ENCODE data around the gene EPHB1.
"Not testable (repeated sequence)": the region's sequence is repeated elsewhere in the genome, so short reads cannot be mapped to it uniquely, and the experiment has no call there.

The EPHB1 gene

GRCh38 chr3:135215516-135215915, 420.5 kb downstream of the EPHB1 start:
- no peak for DNase-seq (ENCODE audit: low spot score)

GRCh38 chr3:135216659-135217058, 421.6 kb downstream of the EPHB1 start:
- no peak for DNase-seq (ENCODE audit: low spot score)

GRCh38 chr3:135217730-135218129, 422.7 kb downstream of the EPHB1 start:
- no peak for DNase-seq (ENCODE audit: low spot score)

GRCh38 chr3:135218304-135218703, 423.2 kb downstream of the EPHB1 start:
- no peak for DNase-seq (ENCODE audit: low spot score)

- DNase-seq (ENCODE audit: low spot score): no peak
These were observed 423.7 kb downstream of the EPHB1 start for GRCh38 chr3:135218782-135219181.

- no peak for DNase-seq (ENCODE audit: low spot score)
These were observed 429.8 kb downstream of the EPHB1 start for GRCh38 chr3:135224815-135225362.

- DNase-seq (ENCODE audit: low spot score): no peak
These were observed 431.0 kb downstream of the EPHB1 start for GRCh38 chr3:135226057-135226456.

- DNase-seq (ENCODE audit: low spot score): no peak
These were observed 433.1 kb downstream of the EPHB1 start for GRCh38 chr3:135228201-135228600.

GRCh38 chr3:135229018-135229495, 434.0 kb downstream of the EPHB1 start:
- no peak for DNase-seq (ENCODE audit: low spot score)

GRCh38 chr3:135231737-135232136, 436.7 kb downstream of the EPHB1 start:
- no peak for DNase-seq (ENCODE audit: low spot score)

- DNase-seq (ENCODE audit: low spot score): no peak
These were observed 437.2 kb downstream of the EPHB1 start for GRCh38 chr3:135232226-135232625.

GRCh38 chr3:135233476-135233875, 438.4 kb downstream of the EPHB1 start:
- DNase-seq (ENCODE audit: low spot score): not testable (repeated sequence)

GRCh38 chr3:135235541-135235940, 440.5 kb downstream of the EPHB1 start:
- DNase-seq (ENCODE audit: low spot score): no peak

- no peak for DNase-seq (ENCODE audit: low spot score)
These were observed 442.5 kb downstream of the EPHB1 start for GRCh38 chr3:135237371-135238143.

GRCh38 chr3:135238236-135238830, 443.3 kb downstream of the EPHB1 start:
- DNase-seq (ENCODE audit: low spot score): no peak

GRCh38 chr3:135238871-135239614, 444.0 kb downstream of the EPHB1 start:
- no peak for DNase-seq (ENCODE audit: low spot score)

- no peak for DNase-seq (ENCODE audit: low spot score)
These were observed 444.5 kb downstream of the EPHB1 start for GRCh38 chr3:135239615-135239884.

GRCh38 chr3:135240426-135240825, 445.4 kb downstream of the EPHB1 start:
- DNase-seq (ENCODE audit: low spot score): no peak

- no peak for DNase-seq (ENCODE audit: low spot score)
These were observed 447.2 kb downstream of the EPHB1 start for GRCh38 chr3:135242285-135242684.

- DNase-seq (ENCODE audit: low spot score): no peak
These were observed 448.6 kb downstream of the EPHB1 start for GRCh38 chr3:135243616-135244015.

- DNase-seq (ENCODE audit: low spot score): no peak
These were observed 451.0 kb downstream of the EPHB1 start for GRCh38 chr3:135246027-135246426.

- DNase-seq (ENCODE audit: low spot score): no peak
These were observed 453.2 kb downstream of the EPHB1 start for GRCh38 chr3:135248213-135248612.

GRCh38 chr3:135249186-135249585, 454.1 kb downstream of the EPHB1 start:
- DNase-seq (ENCODE audit: low spot score): no peak

Data from left forelimb (tissue), 1 donor.